Esophagus muscularis mucosa (tissue), 3 donors: ENCODE measurements around the gene RAMP3.

ENCODE experiments used
- POLR2AphosphoS5 ChIP-seq, 2 donors: sonication (generic); formaldehyde crosslinking; IDR thresholded peaks; one replicate each; pipeline ENCODE4 v1.6.1; 2017; ENCODE audit warnings: antibody characterized with exemption in 2 of 2
- TF ChIP-seq, protein P1 (sequence below), 3 experiments: fragments of 200-600 bp in 2 of 3; fragments of 450-650 bp in 1 of 3; sonication (generic) in 2 of 3; IDR thresholded peaks; one replicate each; pipeline ENCODE4 v1.5.1; 2017 to 2019; ENCODE audit warnings: antibody characterized with exemption in 3 of 3, mild to moderate bottlenecking in 2 of 3, moderate library complexity in 1 of 3

DNA sequence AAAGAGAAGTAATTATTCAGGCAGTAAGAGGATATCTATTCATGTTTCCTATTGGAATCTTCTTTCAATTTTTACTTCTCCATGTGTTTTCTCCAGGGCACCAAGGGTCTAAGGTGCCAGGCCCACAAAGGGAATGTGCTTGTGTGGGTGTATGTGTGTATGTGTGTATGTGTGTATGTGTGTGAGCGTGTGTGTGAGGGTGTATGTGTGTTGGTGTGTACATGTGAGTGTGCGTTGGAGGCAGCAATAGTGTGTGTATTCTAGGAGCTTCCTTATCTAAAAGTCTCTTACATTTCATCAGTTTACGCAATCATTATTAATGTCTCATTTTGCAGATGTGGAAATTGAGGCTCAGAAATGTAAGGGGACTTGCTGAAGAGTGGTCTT, 28.3 kb downstream of the RAMP3 start:
- TF ChIP-seq, protein P1, sequence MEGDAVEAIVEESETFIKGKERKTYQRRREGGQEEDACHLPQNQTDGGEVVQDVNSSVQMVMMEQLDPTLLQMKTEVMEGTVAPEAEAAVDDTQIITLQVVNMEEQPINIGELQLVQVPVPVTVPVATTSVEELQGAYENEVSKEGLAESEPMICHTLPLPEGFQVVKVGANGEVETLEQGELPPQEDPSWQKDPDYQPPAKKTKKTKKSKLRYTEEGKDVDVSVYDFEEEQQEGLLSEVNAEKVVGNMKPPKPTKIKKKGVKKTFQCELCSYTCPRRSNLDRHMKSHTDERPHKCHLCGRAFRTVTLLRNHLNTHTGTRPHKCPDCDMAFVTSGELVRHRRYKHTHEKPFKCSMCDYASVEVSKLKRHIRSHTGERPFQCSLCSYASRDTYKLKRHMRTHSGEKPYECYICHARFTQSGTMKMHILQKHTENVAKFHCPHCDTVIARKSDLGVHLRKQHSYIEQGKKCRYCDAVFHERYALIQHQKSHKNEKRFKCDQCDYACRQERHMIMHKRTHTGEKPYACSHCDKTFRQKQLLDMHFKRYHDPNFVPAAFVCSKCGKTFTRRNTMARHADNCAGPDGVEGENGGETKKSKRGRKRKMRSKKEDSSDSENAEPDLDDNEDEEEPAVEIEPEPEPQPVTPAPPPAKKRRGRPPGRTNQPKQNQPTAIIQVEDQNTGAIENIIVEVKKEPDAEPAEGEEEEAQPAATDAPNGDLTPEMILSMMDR (IDR thresholded peaks at IDR 0.05) = no peak
- no peak for TF ChIP-seq POLR2AphosphoS5 (IDR thresholded peaks at IDR 0.05)
